ENCODE results near the gene CCDC142.
"Not testable (repeated sequence)": the region's sequence is repeated elsewhere in the genome, so short reads cannot be mapped to it uniquely, and the experiment has no call there.

Gene CCDC142

DNA sequence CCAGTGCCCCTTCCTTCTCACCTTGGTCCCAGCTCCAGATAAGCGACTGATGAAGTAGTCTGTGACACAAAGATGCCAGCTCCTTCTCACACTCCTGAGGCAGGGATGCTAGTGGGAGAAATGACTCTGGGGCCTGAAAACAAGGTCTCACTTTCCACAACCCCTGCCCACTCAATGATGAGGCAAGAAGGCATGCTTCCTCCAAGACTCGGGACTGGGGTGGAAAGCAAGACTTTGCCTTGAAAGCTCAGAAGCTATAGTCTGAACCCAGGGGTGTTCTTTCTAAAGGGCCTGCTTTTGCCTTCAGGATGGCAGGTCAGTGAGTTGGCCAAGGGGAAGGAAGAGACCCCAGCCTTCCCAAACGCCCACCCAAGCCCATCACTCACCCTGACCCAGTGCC is 1.4 kb downstream of the CCDC142 start:
- FAIRE-seq (no peak), DNase-seq (ENCODE audit: insufficient read length, low spot score) (no peak)
- TF ChIP-seq, protein P1, sequence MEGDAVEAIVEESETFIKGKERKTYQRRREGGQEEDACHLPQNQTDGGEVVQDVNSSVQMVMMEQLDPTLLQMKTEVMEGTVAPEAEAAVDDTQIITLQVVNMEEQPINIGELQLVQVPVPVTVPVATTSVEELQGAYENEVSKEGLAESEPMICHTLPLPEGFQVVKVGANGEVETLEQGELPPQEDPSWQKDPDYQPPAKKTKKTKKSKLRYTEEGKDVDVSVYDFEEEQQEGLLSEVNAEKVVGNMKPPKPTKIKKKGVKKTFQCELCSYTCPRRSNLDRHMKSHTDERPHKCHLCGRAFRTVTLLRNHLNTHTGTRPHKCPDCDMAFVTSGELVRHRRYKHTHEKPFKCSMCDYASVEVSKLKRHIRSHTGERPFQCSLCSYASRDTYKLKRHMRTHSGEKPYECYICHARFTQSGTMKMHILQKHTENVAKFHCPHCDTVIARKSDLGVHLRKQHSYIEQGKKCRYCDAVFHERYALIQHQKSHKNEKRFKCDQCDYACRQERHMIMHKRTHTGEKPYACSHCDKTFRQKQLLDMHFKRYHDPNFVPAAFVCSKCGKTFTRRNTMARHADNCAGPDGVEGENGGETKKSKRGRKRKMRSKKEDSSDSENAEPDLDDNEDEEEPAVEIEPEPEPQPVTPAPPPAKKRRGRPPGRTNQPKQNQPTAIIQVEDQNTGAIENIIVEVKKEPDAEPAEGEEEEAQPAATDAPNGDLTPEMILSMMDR (IDR thresholded peaks at IDR 0.05; ENCODE audit: insufficient read depth, missing control alignments), result no peak

DNA sequence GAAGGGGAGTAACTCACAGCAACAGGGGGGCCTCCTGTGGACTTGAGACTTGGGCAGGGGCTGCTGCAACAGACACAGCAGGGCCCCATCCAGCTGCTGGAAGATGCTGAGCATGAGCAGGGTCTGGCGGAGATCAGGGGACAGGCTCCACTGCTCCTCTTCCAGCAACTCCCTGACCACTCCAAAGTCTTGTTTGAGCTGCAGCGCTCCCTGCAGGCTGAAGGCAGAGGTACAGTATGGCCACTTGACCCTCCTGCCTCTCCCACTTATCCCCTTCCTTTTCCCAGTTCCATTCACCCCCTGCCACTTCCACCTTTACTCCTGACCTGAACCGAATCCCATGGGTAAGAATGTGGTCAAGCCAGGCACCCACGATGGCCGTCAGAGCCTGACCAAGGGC is 7.9 kb downstream of the CCDC142 start:
- TF ChIP-seq, protein P1 (IDR thresholded peaks at IDR 0.05; ENCODE audit: insufficient read depth, missing control alignments), result no peak
- DNase-seq (ENCODE audit: insufficient read length, low spot score) (no peak), FAIRE-seq (no peak)

DNA sequence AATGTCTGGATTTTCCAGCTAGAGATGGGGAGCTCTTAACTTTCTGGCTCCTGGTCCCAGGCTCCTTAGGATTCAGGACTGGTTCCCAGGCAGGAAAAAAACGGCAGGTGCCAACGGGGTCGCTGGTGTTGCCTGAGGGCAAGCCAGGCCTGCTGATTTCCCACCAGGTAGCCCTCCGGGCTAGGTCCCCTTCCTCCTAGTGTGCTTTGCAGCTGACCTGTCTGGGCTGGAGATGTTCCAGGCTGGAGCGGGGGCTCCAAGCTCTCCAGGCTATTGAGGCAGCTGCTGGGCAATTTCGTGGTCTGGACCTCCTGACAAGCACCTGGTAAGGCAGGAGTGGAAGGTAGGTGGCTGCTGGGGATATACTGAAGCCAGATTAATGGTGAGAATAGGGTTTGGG is 8.3 kb downstream of the CCDC142 start:
- FAIRE-seq (no peak), DNase-seq (ENCODE audit: insufficient read length, low spot score) (no peak)

GRCh38 chr2:74472945-74473258 is 9.9 kb downstream of the CCDC142 start:
- no peak for DNase-seq (ENCODE audit: insufficient read length, low spot score)
- TF ChIP-seq, protein P1 (IDR thresholded peaks at IDR 0.05; ENCODE audit: insufficient read depth, missing control alignments), result no peak
- FAIRE-seq, result no peak

More for the DNA sequence above, 8.3 kb downstream of the CCDC142 start:
- TF ChIP-seq, protein P1 (IDR thresholded peaks at IDR 0.05; ENCODE audit: insufficient read depth, missing control alignments), result no peak

DNA sequence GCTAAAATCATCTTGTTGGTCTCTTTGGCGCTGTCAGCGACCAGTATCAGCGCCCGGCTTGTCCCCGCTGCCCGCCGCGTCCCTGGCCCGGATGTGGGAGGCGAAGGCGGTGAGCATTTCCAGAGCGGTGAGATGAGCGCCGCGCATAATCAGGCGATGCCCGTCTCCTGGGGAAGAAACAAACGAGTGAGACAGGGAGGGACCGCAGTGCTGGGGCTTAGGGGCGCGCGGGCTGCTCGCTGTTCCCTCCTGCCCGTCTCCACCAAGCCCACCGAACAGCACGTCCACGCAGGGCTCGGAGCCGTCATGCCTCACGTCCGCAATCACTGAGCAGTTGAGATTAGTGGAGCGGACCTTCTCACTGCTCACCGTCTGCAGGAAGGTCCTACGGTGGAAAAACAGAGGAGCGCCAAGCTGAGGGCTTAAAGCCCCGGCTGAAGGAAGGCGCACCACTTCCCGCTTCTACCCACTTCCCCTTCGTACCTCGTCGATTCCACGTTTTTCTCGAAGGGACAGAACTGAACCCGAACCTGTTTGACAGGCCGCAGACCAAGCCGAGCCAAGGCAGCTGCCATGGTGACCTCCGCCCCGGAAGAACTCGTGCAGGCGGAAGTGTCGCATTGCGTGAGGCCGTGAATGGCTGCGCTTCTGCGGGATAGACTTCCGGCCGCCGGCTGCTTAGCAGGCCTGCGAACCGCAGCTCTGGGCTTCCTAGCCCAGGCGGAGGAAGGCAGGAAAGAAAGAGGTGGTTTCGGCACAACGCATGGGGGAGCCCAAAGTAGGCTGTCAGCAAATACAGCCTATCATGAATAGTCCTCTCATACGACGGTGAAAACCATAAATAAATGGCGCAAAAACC is 10.5 kb downstream of the CCDC142 start, which contains the start of gene MRPL53:
MRPL53 (minus strand) TSS at position 595 of the 859 bp plus-strand sequence; CDS start at position 575, 20 bp downstream.
- DNase-seq (ENCODE audit: insufficient read length, low spot score) (no peak), FAIRE-seq (no peak)
- TF ChIP-seq, protein P1 (IDR thresholded peaks at IDR 0.05; ENCODE audit: insufficient read depth, missing control alignments), result no peak

GRCh38 chr2:74471332-74472065 is 11.3 kb downstream of the CCDC142 start:
- TF ChIP-seq, protein P1 (IDR thresholded peaks at IDR 0.05; ENCODE audit: insufficient read depth, missing control alignments), result no peak
- DNase-seq (ENCODE audit: insufficient read length, low spot score) (no peak), FAIRE-seq (no peak)

GRCh38 chr2:74470742-74471141 is 12.1 kb downstream of the CCDC142 start:
- not testable (repeated sequence) for DNase-seq (ENCODE audit: insufficient read length, low spot score); FAIRE-seq
